ENCODE data around the gene SLC6A19.

The SLC6A19 gene

DNA sequence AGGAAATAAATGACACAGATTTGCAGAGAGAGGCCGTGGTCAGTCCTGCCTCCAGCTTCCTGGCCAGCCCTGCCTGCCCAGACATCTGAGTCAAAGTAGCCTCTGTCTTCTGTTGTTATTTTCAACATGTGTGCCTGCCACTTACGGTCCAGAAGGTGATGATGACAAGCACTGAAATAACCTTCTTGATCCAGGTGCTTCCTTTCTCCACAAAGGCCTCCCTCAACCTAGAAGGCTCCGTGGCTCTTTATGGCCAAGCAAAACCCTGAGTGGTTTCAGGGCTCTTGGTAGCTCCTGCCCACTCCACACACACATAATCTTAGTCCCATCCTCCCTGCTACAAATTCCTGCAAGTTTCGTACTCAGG is 34.1 kb upstream of the SLC6A19 start:
- DNase-seq = no peak

DNA sequence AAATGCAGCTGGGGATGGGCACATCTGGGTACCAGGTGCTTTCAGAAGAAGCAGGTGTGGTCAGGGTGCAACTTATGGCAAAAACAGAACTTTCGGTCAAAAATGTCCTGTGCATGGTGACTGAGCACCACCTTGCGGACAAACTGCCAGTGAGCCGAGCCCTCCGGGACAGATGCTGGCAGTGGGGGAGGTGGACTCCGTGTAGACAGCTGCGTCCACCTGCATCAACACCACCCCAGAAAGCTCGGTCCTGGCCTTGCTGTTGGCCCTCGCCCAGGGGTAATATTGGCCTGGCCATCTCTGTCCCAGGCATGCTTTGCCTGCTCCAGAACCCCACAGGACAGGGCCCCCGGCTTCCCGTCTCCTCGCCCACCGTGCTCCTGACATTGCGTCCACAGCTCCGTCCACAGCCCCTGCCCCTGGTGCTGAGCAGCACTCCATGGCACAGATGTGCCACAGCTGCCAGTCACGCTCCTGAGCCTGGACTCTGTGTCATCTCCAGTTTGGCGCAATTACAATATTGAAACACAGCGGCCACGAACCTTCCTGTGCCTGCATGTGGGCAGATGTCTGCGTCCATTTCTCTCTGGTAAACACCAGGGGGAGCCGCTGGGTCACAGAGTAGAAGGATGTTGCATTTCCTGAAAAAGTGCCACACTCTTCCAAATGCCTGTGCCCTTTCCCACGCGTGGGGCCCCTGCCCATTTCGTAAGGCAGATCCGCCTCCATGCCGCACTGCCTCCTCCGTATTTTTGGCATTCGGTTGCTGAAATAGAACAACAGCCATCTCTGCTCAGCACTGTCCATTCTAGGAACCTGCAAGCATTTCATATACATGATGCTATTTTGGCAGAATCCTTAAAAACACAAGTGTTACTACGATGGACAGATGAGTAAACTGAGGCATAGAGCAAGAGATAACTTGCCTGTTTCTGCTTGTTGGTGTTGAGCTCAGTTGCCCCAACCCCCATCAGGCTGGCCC is 33.4 kb upstream of the SLC6A19 start:
- DNase-seq = peak; percentile 77 to 81

DNA sequence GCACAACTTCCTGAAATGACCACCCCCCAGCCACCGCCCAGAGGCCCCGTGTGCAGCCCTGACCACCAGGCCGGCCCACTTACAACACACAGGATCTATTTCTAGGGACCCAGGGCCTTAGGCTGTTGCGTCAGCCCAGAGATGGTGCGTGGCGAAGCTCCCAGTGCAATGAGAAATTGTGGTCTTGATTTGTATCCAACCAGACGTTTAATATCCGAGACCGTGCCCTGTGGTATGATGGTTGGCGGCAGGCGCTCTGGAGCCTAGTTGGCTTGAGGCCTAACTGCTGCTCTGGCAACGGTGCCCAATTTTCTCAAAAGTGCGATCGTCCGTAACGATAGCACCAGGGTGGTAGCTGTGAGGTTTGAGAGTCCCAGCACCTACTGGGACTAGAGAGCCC is 32.6 kb upstream of the SLC6A19 start:
- no peak for DNase-seq

DNA sequence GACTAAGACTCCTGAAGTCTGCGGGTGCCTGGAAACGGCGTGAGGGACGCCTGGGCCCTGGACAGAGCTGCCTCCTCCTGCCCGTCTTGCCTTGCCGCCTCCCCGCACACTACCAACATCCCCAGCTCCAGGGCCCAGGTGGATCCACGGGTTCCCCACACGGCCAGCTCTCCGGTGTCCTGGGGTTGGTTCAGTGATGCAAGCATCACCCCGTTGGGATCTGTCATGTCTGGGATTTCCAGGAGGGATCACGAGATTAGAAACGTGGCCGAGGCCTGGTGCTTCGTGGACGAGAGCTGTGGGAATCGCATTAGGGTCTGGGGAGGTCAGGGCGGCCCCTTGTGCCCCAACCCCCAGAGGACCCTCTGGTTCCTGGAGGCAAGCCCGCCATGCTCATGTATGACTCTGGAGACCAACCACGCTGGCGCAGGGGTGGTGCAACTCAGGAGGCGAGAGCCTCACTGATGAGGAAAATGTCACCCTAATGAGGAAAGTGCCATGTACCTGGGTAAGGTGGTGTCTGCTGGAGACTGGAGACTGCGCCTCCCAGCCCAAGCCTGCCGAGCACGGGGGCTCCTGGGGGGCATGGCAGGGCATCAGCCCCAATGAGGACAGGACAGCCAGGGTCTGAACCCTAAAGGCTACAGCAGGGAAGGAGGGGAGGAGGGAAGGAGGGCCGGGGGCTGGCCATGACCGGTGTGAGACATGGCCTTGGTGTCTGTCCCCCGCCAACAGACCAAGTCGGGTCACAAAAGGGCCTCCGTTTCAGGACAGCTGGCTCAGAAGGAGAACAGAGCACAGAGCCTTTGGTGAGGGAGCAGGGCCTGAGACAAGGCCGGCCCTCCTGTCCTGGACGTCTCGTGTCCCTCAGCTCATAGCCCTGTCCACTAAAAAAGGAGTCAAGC is 31.9 kb upstream of the SLC6A19 start:
- DNase-seq = no peak

- no peak for DNase-seq
Observed at GRCh38 chr5:1171340-1171941, 30.0 kb upstream of the SLC6A19 start.

DNA sequence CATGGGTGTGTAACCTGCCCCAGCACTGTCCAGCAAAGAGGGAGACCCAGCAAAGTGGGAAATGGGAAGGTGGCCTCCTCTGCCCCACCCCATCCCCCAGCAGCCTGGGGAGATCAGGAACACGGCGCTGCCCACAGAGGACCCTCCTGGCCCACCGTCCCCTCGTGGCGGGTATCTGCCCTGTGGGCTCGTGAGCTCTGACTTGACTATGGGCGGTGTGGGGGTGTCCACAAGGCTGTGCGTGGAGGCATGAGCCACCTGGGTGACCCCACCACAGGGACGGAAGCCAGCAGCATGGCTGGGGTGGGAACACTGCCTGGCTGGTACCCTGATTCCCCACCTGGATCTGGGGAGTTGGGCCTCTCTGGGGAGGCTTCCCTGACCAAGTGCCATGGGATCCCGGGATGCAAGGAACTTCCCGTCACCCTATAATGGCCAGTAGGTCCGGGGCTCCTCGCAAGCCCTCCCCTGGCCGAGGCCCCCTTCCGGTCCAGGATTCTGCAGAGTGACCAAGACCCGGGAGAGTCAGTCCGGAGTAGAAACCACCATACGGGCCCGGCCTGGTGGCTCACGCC is 29.3 kb upstream of the SLC6A19 start:
- no peak for DNase-seq

- no peak for DNase-seq
Observed at GRCh38 chr5:1172670-1173404, 28.6 kb upstream of the SLC6A19 start.

GRCh38 chr5:1173485-1174070 is 27.8 kb upstream of the SLC6A19 start:
- no peak for DNase-seq

- peak; percentile 69 to 89 for DNase-seq
Observed at GRCh38 chr5:1174122-1174936, 27.1 kb upstream of the SLC6A19 start.

DNA sequence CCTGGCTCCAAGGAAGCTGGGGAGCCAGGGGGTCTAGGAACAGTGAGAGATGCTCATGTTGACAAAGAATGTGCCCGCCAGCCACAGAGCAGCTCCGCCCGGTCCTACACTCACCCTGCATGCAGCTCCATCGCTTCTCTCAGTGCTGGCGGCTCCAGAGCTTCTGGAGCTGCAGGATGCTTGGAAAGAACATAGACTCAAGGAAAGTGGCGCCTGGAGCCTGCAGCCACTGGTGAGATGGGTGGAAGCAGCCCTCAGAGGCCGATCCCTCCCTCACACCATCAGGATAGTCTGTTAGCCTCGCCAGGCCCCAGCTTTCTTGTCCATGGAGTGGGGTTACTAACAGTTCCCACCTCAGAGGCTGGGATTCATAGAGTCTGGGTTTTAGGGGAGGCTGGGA is 26.4 kb upstream of the SLC6A19 start:
- DNase-seq = no peak

DNA sequence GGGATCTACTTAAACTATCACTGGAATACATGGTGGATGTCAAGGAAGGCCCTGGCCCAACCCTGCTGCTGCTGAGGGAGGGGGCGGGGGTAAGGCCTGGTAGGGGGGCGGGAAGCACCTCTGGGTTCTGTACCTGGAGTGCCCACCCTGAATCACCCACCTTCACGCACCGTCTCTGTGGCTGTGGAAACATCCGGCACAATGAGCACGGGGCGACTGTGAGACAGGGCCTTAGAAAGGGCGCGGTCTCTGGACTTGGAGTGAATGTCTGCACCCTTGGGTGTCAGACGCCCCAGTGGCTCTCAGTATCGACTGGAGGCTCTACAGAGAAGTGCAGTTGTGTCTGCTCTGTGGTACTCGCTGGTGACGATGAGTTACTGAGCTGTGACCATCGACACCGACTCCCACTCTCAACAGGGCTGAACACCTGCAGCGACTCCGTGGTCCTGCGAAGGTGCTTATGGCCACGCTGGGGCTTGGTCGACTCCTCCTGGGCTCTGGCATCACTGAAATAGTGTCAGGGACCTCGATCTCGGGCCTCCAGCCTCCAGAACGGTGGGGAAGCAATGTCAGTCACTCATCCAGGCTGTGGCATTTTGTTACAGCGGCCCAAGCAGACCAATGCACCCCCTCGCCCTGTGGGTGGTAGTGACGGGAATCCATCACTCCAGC is 25.5 kb upstream of the SLC6A19 start:
- no peak for DNase-seq

- no peak for DNase-seq
Observed at GRCh38 chr5:1176473-1177391, 24.7 kb upstream of the SLC6A19 start.

DNA sequence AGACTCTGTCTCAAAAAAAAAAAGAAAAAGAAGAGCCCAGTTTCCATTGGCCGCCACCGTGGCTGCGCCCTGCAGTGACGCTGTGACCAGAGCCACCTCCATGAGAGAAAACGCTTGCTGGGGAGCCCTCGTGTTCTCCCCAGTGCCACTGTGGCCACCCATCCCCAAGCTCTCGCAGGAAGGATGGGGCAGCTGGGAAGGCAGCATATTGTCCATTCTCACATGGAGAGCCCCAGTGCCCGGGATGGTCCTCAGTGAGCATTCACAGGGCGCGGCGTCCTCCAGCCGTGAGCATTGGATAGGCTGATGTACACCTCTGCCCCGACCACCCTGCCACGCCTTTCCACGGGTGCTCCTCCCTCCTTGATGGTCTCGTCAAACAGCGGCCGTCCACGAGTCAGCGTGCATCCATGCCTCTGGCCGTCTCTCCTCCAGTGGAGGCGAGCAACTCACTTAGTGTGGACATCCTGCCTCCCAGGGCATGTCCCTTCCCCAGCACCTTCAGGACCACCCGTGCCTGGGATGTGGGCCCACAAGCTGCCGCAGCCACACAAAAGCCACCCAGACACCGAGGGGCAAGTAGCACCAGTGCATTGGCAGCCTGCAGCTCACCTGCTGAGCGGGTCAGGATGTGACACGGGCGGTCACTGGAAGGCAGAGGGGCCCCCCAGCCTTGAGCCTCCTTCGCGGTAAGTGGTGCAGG is 23.4 kb upstream of the SLC6A19 start:
- no peak for DNase-seq

- no peak for DNase-seq
Observed at GRCh38 chr5:1178529-1179382, 22.6 kb upstream of the SLC6A19 start.

- no peak for DNase-seq
Observed at GRCh38 chr5:1179383-1179715, 22.0 kb upstream of the SLC6A19 start.

DNA sequence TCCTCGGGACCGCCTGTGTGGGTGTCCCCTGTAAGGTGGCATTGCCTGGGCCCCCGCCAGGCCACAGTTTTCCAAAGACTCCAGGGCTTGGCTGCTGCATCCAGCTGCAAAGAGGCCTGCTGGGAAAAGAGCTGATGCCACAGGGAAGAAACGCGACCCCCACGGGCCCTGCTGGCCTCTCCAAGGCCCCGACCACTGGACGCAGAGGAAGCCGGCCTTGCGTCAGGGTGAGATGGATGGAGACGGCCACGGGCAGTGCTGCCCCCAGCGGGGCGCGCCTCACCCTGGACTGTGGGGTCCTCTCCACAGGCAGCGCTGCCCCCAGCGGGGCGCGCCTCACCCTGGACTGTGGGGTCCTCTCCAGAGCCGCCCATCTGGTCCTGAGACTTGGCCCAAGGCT is 21.3 kb upstream of the SLC6A19 start:
- no peak for DNase-seq

GRCh38 chr5:1180841-1181271 is 20.5 kb upstream of the SLC6A19 start:
- DNase-seq = no peak
